ENCODE data around the gene CD300LD. TPM values are rescaled to one million over a fixed set of nuclear protein-coding genes. Genes with fewer than 3 reads are reported as not detected.

The CD300LD gene
- total and polyA plus RNA-seq, 10 of the 15 experiments (the other 5 are each of a cell fraction or from before 2014, with no cell fraction given), result not detected

DNA sequence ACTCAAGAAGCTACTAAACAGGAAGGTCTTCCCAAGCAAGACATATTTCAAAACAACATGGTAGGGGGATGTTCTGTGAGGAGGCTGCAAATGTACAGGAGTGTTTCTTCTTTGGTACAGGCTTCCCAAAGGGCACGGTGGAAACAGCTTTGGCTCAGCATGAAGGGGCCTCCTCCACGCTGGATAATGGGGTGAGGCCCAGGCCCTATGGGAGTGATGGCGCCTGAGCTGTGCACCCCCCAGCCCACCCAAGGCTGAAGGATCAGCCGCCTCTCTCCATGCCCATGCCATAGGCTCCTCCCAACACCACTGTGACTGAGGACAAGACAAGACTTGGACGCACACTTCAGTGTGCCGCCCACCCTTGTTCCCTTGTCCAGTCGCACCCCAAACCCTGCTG, 24.6 kb upstream of the CD300LD start (continued):
- no peak for TF ChIP-seq SREBF2 (IDR thresholded peaks at IDR 0.05; ENCODE audit: low read length)
- no peak for TF ChIP-seq BRCA1 (IDR thresholded peaks at IDR 0.05; ENCODE audit: low read depth, low read length)
- TF ChIP-seq RELB (IDR thresholded peaks at IDR 0.05; ENCODE audit: low read depth), result no peak

DNA sequence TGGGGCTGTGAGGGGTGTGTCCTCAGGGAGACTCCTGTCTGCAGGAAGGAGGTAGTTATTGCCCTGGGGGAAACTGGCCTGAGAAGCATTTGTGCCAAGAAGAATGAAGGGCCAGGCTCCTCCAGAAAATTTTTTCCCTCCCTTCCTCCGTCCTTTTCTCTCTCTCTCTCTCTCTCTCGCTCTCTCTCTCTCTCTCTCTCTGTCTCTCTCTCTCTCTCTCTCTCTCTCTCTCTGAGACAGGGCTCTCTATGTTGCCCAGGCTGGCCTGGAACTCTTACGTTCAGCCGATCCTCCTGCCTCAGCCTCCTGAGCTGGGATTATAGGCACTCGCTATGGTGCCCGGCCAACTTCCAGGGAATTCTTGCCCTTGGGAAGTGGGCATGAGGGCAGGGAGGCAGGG, 20.0 kb upstream of the CD300LD start:
- ATAC-seq (no peak), DNase-seq (ENCODE audit: low read depth, low spot score) (no peak), FAIRE-seq (no peak)
- POLR2A ChIA-PET, result no interaction called here
- no peak overlapping the region for H3K4me2 ChIP-seq (ENCODE audit: control insufficient read depth, insufficient read depth)
- H3K9ac ChIP-seq (ENCODE audit: control insufficient read depth, insufficient read depth, low read length), result no peak overlapping the region
- RAD21 ChIA-PET (ENCODE audit: unreplicated experiment), result interaction anchor here (0.6 to 1.5 kb wide), 3 partner anchors 8 to 23 kb away, joined by 3 to 4 read pairs (median 3); partner anchors contain the start of gene CD300LD
- no peaks in the 10 kb centered on the region for H3K36me3 ChIP-seq (ENCODE audit: control insufficient read depth in 2 of 2, insufficient read depth in 2 of 2, low read length in 1 of 2)
- in situ Hi-C loops (cut with MboI), result no loop called here
- H3K4me3 ChIP-seq, result no peak overlapping the region
- no peaks in the 10 kb centered on the region; the same call in 1 of the 2 replicates for H4K20me1 ChIP-seq (ENCODE audit: control insufficient read depth, insufficient read depth)
- SMC1A ChIA-PET (ENCODE audit: uncharacterized antibody, unreplicated experiment), result interaction anchor here (0.6 to 2.5 kb wide), 7 partner anchors 9 to 96 kb away, joined by 3 to 9 read pairs (median 4); no protein-coding TSS in a partner anchor
- peaks cover 8% of the 10 kb centered on the region for H3K4me1 ChIP-seq (ENCODE audit: control insufficient read depth, insufficient read depth, low read length)
- H3K27ac ChIP-seq (ENCODE audit: control insufficient read depth, insufficient read depth), result no peak overlapping the region
- H3K79me2 ChIP-seq (ENCODE audit: control insufficient read depth, insufficient read depth, low read length), result no peaks in the 10 kb centered on the region
- peaks cover 3% of the 10 kb centered on the region in 2 experiments; a peak in 1 of 4 replicates for H3K27me3 ChIP-seq (replicated peaks in 1 of 2; ENCODE audit: control insufficient read depth in 2 of 2, insufficient read depth in 2 of 2, low read length in 1 of 2)
- no TSS peak for BruUV-seq (replicated peaks)
- intact Hi-C loops (cut with micrococcal nuclease; ENCODE audit: unreplicated experiment), result no loop called here
- CTCF ChIA-PET, result interaction anchor here (1.1 to 1.6 kb wide), 3 partner anchors 27 to 45 kb away, joined by 3 to 5 read pairs (median 5); partner anchors contain the start of gene CD300H
- WGBS (ENCODE audit: insufficient coverage, insufficient replicate concordance, low lambda C conversion rate, missing lambda C conversion rate), result 70% methylated on average over 4 of the region's 6 CpGs
- H3K9me3 ChIP-seq (replicated peaks; ENCODE audit: control insufficient read depth, insufficient read depth, low read length), result no peaks in the 10 kb centered on the region; the same call in 2 of the 3 replicates
- H2AFZ ChIP-seq (ENCODE audit: control insufficient read depth, low read depth, low read length), result no peak overlapping the region
- no peak for TF ChIP-seq GABPA (IDR thresholded peaks at IDR 0.05; ENCODE audit: low read depth)

All from GM12878 (cell line).